ENCODE results near the gene TWSG1. TPM values are rescaled to one million over a fixed set of nuclear protein-coding genes. Genes with fewer than 3 reads are reported as not detected.

The TWSG1 gene
- total and polyA plus RNA-seq, 10 of the 15 experiments (the other 5 are each of a cell fraction or from before 2014, with no cell fraction given), result 11.1 to 45.1 (median 27.7) TPM

- TF ChIP-seq CHD1 (IDR thresholded peaks at IDR 0.05; ENCODE audit: low read depth, low read length), result no peak
- no peak for TF ChIP-seq ZSCAN29 (IDR thresholded peaks at IDR 0.05)
- no peak for TF ChIP-seq ZBTB11 (CRISPR knock-in tag; IDR thresholded peaks at IDR 0.05)
- no peak for TF ChIP-seq CHD2 (IDR thresholded peaks at IDR 0.05; ENCODE audit: borderline replicate concordance, low read depth, low read length)
- TF ChIP-seq HCFC1 (IDR thresholded peaks at IDR 0.05; ENCODE audit: low read length), result no peak
Measured at GRCh38 chr18:9354256-9354655, 19.7 kb downstream of the TWSG1 start (continued).

DNA sequence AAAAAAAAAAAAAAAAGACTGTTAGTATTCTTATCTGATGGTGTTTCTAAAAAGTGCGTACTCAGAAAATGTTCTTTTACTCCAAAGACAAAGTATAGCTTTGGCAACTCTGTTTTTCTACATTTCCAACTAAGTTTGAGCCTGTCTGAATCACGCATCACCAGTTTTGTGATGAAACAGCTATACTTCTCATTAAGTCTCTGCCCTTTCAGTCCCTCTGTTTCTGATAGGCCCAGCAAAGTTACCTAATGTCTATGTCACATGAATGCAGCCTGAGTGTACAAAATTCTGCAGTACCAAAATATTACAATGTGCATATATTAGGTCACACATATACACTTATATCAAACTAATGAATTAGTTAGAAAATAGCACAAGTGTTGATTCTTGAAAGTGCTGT is 22.4 kb downstream of the TWSG1 start:
- no peak overlapping the region for H3K27ac ChIP-seq (ENCODE audit: control insufficient read depth, insufficient read depth)
- no peak overlapping the region for H2AFZ ChIP-seq (ENCODE audit: control insufficient read depth, low read depth, low read length)
- ChIA-PET RAD21 (ENCODE audit: unreplicated experiment) (interaction anchor here (2.5 kb wide), 1 partner anchor 19 kb away, joined by 8 read pairs; no protein-coding TSS in a partner anchor), CTCF (interaction anchor here (2.9 kb wide), 1 partner anchor 23 kb away, joined by 10 read pairs; the partner anchor contains the start of gene TWSG1), SMC1A (ENCODE audit: uncharacterized antibody, unreplicated experiment) (interaction anchor here (0.6 to 2.7 kb wide), 6 partner anchors 8 to 50 kb away, joined by 3 to 17 read pairs (median 3); no protein-coding TSS in a partner anchor), POLR2A (interaction anchor here (0.6 to 3.2 kb wide), 3 partner anchors 20 to 127 kb away, joined by 4 to 9 read pairs (median 5); partner anchors contain the start of gene TWSG1)
- intact Hi-C loops (cut with micrococcal nuclease; ENCODE audit: unreplicated experiment), result no loop called here
- H4K20me1 ChIP-seq (ENCODE audit: control insufficient read depth, insufficient read depth), result no peaks in the 10 kb centered on the region
- ATAC-seq, result no peak
- FAIRE-seq, result no peak
- no peak overlapping the region for H3K9ac ChIP-seq (ENCODE audit: control insufficient read depth, insufficient read depth, low read length)
- in situ Hi-C loops (cut with MboI), result no loop called here
- BruUV-seq (replicated peaks), result no TSS peak
- H3K4me1 ChIP-seq (ENCODE audit: control insufficient read depth, insufficient read depth, low read length), result peaks cover 19% of the 10 kb centered on the region
- 98% methylated on average over 2 of the region's 2 CpGs for WGBS (ENCODE audit: insufficient coverage, insufficient replicate concordance, low lambda C conversion rate, missing lambda C conversion rate)
- peaks cover 34% of the 10 kb centered on the region for H3K79me2 ChIP-seq (ENCODE audit: control insufficient read depth, insufficient read depth, low read length)
- peaks cover 1 to 4% of the 10 kb centered on the region in 2 experiments; a peak in 2 of 4 replicates for H3K36me3 ChIP-seq (ENCODE audit: control insufficient read depth in 2 of 2, insufficient read depth in 2 of 2, low read length in 1 of 2)
- no peak overlapping the region for H3K4me3 ChIP-seq
- H3K9me3 ChIP-seq (replicated peaks; ENCODE audit: control insufficient read depth, insufficient read depth, low read length), result no peaks in the 10 kb centered on the region
- H3K4me2 ChIP-seq (ENCODE audit: control insufficient read depth, insufficient read depth), result no peak overlapping the region
- no peaks in the 10 kb centered on the region for H3K27me3 ChIP-seq (replicated peaks in 1 of 2; ENCODE audit: control insufficient read depth in 2 of 2, insufficient read depth in 2 of 2, low read length in 1 of 2)
- DNase-seq (ENCODE audit: low read depth, low spot score), result no peak
- TF ChIP-seq SREBF2 (IDR thresholded peaks at IDR 0.05; ENCODE audit: low read length) (no peak), MXI1 (IDR thresholded peaks at IDR 0.05; ENCODE audit: low read depth, low read length) (no peak), GABPA (IDR thresholded peaks at IDR 0.05; ENCODE audit: low read depth) (no peak), BACH1 (IDR thresholded peaks at IDR 0.05; ENCODE audit: borderline replicate concordance) (no peak), ATF2 (IDR thresholded peaks at IDR 0.05; ENCODE audit: low read length) (no peak), IKZF1 (conservative IDR thresholded peaks at IDR 0.05) (no peak), NR2C2 (IDR thresholded peaks at IDR 0.05; ENCODE audit: borderline replicate concordance, control insufficient read depth, insufficient read length, low read depth) (no peak)
- TF ChIP-seq, protein P1, sequence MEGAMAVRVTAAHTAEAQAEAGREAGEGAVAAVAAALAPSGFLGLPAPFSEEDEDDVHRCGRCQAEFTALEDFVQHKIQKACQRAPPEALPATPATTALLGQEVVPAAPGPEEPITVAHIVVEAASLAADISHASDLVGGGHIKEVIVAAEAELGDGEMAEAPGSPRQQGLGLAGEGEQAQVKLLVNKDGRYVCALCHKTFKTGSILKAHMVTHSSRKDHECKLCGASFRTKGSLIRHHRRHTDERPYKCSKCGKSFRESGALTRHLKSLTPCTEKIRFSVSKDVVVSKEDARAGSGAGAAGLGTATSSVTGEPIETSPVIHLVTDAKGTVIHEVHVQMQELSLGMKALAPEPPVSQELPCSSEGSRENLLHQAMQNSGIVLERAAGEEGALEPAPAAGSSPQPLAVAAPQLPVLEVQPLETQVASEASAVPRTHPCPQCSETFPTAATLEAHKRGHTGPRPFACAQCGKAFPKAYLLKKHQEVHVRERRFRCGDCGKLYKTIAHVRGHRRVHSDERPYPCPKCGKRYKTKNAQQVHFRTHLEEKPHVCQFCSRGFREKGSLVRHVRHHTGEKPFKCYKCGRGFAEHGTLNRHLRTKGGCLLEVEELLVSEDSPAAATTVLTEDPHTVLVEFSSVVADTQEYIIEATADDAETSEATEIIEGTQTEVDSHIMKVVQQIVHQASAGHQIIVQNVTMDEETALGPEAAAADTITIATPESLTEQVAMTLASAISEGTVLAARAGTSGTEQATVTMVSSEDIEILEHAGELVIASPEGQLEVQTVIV (IDR thresholded peaks at IDR 0.05; ENCODE audit: borderline replicate concordance, partially characterized antibody), result no peak
